HG02678 (cell line): Measurements from ENCODE around the gene HK1.
A peak's percentile ranks its signal among the peaks of the same experiment; 100 is the strongest.
"Not testable (repeated sequence)": the region's sequence is repeated elsewhere in the genome, so short reads cannot be mapped to it uniquely, and the experiment has no call there.

Experiments used
- ATAC-seq: cut with Tn5 transposase; IDR thresholded peaks from one replicate; pipeline ENCODE4 v1.9.1; 2021; ENCODE audit warnings: mild to moderate bottlenecking, moderate library complexity; ENCODE audit not compliant: unreplicated experiment

Gene HK1

DNA sequence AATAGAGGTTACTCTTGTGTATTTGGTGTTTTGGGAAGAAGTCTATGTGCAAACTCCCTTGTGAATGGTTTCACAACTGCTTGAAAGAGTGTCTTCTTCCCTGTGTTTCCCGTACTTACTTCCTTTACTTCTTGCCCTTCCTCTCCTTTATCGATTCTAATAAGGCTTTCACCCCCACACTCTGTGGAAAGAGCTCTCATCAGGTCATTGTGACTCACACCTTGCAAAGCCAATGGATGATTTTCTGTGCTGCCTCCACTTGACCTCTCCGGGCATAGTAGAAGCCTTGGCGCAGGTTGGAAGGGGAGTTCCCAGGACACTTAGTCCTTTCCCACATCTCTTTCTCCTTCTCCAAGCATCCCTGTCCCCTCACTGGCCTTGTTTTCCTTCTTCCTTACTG lies 166.7 kb downstream of the HK1 start:
- ATAC-seq = no peak

GRCh38 chr10:69446229-69446628 lies 167.9 kb downstream of the HK1 start:
- ATAC-seq = no peak

- no peak for ATAC-seq
Measured at GRCh38 chr10:69446650-69447151, 168.4 kb downstream of the HK1 start.

DNA sequence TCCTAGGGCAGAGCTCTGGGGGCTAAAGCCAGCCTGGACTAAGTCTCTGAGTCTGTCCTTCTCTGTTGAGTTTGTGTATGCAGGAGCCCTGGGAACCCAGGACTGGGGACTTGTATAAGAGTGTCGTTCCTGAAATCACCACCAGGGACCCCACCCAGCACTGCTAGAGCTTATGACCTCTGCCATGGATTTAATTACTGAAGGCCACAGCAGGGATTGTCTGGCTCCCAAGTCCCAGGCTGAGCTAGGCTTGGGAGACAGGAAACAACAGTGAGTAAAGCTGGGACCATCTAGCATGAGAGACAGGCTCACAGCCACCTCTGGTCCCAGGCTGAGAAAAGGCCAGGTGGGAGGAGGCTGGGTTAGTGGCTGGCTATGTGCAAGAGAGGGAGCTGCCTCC lies 171.5 kb downstream of the HK1 start:
- ATAC-seq = no peak

- not testable (repeated sequence) for ATAC-seq
Measured at GRCh38 chr10:69450395-69450794, 172.1 kb downstream of the HK1 start.

- peak; percentile 90 for ATAC-seq
Measured at GRCh38 chr10:69451209-69451783, 173.0 kb downstream of the HK1 start, which contains the start of gene TSPAN15. TSS of gene TSPAN15 (plus strand) at chr10:69451465. CDS start at chr10:69451595, 130 bp downstream.
